Upper lobe of right lung (tissue), 1 donor: ENCODE data around the gene SERPINI1. TPM values are rescaled to one million over a fixed set of nuclear protein-coding genes. Genes with fewer than 3 reads are reported as not detected.

Experiments used
- ATAC-seq: fragments of 200-7000 bp; cut with Tn5 transposase; one replicate; pipeline ENCODE4 v1.9.1; 2020; ENCODE audit warnings: mild to moderate bottlenecking, moderate library complexity
- DNase-seq: peaks from one replicate; pipeline ENCODE4 v3.0.0-alpha.2; 2020
- H3K27ac ChIP-seq: fragments of 200-600 bp; one replicate; pipeline ENCODE4 v1.8.0; 2022
- H3K27me3 ChIP-seq: fragments of 200-600 bp; one replicate; pipeline ENCODE4 v1.8.0; 2022; ENCODE audit warnings: mild to moderate bottlenecking
- H3K36me3 ChIP-seq: fragments of 200-600 bp; one replicate; pipeline ENCODE4 v1.8.0; 2022
- H3K4me1 ChIP-seq: fragments of 200-600 bp; one replicate; pipeline ENCODE4 v1.8.0; 2022
- H3K4me3 ChIP-seq: fragments of 200-600 bp; one replicate; pipeline ENCODE4 v1.8.0; 2022; ENCODE audit warnings: mild to moderate bottlenecking
- H3K9me3 ChIP-seq: fragments of 200-600 bp; one replicate; pipeline ENCODE4 v1.8.0; 2022
- intact Hi-C: fragments of 100-400 bp; cut with DNase I; formaldehyde crosslinking; loops from one replicate; pipeline ENCODE4 v1.11.0; 2022
- total RNA-seq: library from RNA; stranded (reverse); fragmentation: NEBNext Ultra II Directional; extraction: Animal tissue kit (Norgen Biotek cat#: 25700); gene quantifications from one replicate; pipeline ENCODE4 v1.2.1, GENCODE V29; 2021
- TF ChIP-seq, protein P1 (sequence below): fragments of 200-600 bp; IDR thresholded peaks from one replicate; pipeline ENCODE4 v1.8.0; 2022; ENCODE audit warnings: antibody characterized with exemption
- donor health status: DM: no; HTN: yes; CAD: no; lungs with severe emphysema.

Gene SERPINI1
- total RNA-seq, 1 donor from 2014 or later: 7.1 TPM

DNA sequence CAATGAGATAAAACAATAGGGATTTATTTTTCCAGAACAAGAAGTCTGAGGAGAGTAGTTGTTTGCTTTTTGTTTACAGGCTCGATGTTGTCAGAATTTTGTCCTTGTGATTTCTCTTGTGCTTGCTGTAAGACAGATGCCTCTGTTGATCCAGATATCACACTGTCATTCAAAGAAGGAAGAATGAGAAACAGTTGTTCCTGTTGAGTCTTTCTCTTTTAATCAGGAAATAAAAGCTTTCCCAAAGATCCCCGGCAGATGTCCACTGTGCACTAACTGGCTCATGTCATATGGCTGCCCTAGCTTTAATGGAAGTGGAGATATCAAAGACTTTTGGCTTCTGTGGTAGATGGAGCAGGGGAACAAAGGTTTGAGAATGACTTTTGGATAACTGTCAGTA lies 6.8 kb downstream of the SERPINI1 start:
- H3K27me3 ChIP-seq: no peaks in the 10 kb centered on the region
- no peak for ATAC-seq
- intact Hi-C loops: no loop called here
- no peaks in the 10 kb centered on the region for H3K9me3 ChIP-seq
- H3K27ac ChIP-seq: no peak overlapping the region
- TF ChIP-seq, protein P1, sequence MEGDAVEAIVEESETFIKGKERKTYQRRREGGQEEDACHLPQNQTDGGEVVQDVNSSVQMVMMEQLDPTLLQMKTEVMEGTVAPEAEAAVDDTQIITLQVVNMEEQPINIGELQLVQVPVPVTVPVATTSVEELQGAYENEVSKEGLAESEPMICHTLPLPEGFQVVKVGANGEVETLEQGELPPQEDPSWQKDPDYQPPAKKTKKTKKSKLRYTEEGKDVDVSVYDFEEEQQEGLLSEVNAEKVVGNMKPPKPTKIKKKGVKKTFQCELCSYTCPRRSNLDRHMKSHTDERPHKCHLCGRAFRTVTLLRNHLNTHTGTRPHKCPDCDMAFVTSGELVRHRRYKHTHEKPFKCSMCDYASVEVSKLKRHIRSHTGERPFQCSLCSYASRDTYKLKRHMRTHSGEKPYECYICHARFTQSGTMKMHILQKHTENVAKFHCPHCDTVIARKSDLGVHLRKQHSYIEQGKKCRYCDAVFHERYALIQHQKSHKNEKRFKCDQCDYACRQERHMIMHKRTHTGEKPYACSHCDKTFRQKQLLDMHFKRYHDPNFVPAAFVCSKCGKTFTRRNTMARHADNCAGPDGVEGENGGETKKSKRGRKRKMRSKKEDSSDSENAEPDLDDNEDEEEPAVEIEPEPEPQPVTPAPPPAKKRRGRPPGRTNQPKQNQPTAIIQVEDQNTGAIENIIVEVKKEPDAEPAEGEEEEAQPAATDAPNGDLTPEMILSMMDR: no peak
- H3K4me1 ChIP-seq: no peaks in the 10 kb centered on the region
- H3K4me3 ChIP-seq: no peak overlapping the region
- H3K36me3 ChIP-seq: no peaks in the 10 kb centered on the region
- DNase-seq: no peak

DNA sequence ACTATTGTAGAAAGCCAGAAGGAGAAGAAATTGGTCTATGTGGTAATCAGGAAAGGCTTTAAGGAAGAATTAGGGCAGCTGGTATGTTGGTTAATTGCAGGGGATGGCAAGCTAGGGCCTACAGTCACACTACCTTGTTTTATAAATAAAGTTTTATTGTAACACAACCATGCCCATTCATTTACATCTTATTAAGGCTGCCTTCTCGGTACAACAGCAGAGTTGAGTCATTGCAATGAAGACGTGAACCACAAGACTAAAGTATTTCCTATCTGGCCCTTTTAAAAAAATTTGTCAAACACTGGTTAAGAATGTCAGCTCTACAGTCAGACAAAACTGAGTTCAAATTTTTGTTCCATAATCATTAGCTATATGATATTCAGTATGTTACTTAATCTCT lies 8.3 kb downstream of the SERPINI1 start:
- H3K9me3 ChIP-seq: no peaks in the 10 kb centered on the region
- no peak for ATAC-seq
- no peaks in the 10 kb centered on the region for H3K4me1 ChIP-seq
- intact Hi-C loops: no loop called here
- DNase-seq: no peak
- no peaks in the 10 kb centered on the region for H3K36me3 ChIP-seq
- TF ChIP-seq, protein P1: no peak
- no peak overlapping the region for H3K4me3 ChIP-seq
- H3K27me3 ChIP-seq: no peaks in the 10 kb centered on the region
- H3K27ac ChIP-seq: no peak overlapping the region

DNA sequence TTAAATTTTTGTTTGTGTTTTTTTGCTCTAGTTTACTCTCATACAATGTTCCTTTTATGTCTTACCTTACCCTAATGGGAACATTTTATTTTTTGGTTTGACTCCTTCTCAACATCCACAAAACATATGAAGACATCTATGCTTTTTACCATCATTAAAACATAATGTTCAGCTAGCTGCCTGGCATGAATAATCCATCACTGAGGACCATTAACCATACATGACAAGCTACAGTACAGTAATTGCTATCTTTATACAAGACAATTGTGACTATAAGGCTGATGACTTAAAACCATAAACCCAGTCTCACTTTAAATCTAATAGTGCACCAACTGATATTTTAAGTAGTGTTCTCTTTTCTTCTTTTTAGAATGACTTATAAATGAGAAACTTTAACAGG lies 13.7 kb downstream of the SERPINI1 start:
- no peaks in the 10 kb centered on the region for H3K4me1 ChIP-seq
- no peaks in the 10 kb centered on the region for H3K36me3 ChIP-seq
- ATAC-seq: no peak
- TF ChIP-seq, protein P1: no peak
- no peaks in the 10 kb centered on the region for H3K9me3 ChIP-seq
- no peak overlapping the region for H3K4me3 ChIP-seq
- DNase-seq: no peak
- H3K27ac ChIP-seq: no peak overlapping the region
- intact Hi-C loops: no loop called here
- no peaks in the 10 kb centered on the region for H3K27me3 ChIP-seq

DNA sequence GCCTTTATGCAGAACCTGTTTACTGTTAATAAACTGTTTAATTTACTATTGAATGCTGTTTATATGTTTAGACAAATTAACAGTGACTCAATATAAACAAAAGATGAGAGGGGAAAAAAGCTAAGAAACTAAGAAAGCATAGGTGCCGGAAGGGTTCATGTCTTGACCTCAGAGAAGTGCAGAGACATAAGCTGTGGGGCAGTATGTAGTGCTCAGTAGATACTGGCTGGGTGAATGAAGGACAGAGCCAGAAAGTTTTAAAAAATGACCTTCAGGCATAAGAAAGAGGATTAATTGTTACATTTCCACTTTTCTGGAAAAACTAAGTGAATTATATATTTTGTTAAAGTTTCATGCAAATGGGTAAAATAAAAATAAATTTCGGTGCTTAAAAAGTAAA lies 14.2 kb downstream of the SERPINI1 start:
- Histone ChIP-seq H3K4me1 (no peaks in the 10 kb centered on the region), H3K27me3 (no peaks in the 10 kb centered on the region), H3K27ac (no peak overlapping the region), H3K9me3 (no peaks in the 10 kb centered on the region), H3K36me3 (no peaks in the 10 kb centered on the region), H3K4me3 (no peak overlapping the region)
- DNase-seq: no peak
- TF ChIP-seq, protein P1: no peak
- ATAC-seq: no peak
- intact Hi-C loops: no loop called here

DNA sequence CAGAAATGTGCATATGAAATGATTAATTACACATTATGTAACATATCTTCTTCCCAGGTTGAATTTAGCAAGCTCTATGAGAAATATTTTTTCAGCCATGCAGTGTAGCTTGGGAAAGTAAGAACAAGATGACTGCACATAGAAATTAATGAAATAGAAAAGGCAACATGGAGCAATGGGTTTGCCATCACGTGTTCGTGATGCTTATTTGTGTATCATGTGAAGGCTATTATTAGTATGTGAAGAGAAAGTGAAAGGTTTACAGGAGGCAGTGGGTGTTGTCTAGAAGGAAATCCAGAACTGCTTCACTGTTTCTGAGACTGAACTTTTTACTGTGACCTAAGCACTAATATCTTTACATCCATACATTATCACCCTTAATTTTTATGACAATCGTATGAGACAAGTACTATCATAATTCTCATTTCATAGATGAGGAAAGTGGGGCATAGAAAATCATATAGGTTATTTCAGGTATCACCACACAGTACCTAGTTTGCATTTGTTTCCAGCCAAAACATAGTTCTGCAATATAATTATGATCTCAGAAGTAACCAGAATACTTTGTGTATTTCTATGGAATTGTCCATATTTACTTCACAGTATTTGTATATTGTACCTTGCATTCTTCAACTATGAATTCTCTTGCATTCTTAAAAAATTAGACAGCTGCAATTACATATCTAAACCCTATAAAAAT lies 14.9 kb downstream of the SERPINI1 start:
- Histone ChIP-seq H3K4me3 (no peak overlapping the region), H3K4me1 (no peaks in the 10 kb centered on the region), H3K36me3 (no peaks in the 10 kb centered on the region), H3K27me3 (no peaks in the 10 kb centered on the region), H3K27ac (no peak overlapping the region), H3K9me3 (no peaks in the 10 kb centered on the region)
- TF ChIP-seq, protein P1: no peak
- ATAC-seq (peak; percentile 82), DNase-seq (no peak)
- intact Hi-C loops: no loop called here

DNA sequence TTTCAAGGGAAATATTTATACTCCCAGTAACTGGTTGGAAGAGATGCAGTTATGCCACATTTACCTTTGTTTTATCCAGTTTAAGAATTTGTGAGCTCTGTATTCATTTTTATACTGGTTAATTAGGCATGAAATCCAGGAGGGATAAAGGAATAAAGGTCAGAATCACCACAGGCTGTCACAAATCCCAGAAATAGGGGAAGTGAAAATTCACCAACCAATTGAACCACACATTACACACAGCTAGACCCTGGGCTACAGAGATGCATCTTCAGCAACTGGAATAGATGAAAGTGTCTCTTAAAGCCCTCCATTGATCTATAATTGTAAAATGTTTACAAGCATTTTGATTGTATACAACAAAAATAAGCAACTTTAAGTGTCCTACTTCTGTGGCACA lies 18.5 kb downstream of the SERPINI1 start:
- intact Hi-C loops: no loop called here
- H3K36me3 ChIP-seq: no peaks in the 10 kb centered on the region
- no peak overlapping the region for H3K27ac ChIP-seq
- no peaks in the 10 kb centered on the region for H3K4me1 ChIP-seq
- no peaks in the 10 kb centered on the region for H3K9me3 ChIP-seq
- no peaks in the 10 kb centered on the region for H3K27me3 ChIP-seq
- DNase-seq: no peak
- TF ChIP-seq, protein P1: no peak
- no peak overlapping the region for H3K4me3 ChIP-seq
- ATAC-seq: peak; percentile 52
